ENCODE measurements around the gene STAT2. TPM values are rescaled to one million over a fixed set of nuclear protein-coding genes. Genes with fewer than 3 reads are reported as not detected.

Gene STAT2
- total RNA-seq, 1 donor from 2014 or later: 74.7 TPM

DNA sequence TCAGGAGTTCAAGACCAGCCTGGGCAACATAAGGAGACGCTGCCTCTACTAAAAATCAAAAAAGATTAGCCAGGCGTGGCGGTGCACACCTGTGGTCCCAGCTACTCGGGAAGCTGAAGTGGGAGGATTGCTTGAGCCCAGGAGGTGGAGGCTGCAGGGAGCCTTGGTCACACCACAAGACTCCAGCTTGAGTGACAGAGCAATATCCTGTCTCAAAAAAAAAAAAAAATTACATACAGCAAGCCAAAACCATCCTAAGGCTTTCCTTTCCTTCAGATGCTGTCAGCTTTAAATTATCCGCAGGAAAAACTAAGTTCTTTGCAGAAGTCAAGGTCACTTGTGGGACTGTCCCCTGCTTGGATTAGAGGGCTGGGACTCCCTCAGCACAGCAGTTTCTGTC, 61.1 kb downstream of the STAT2 start:
- DNase-seq: no peak
- H3K9me3 Mint-ChIP-seq (ENCODE audit: unreplicated experiment): peaks cover 12% of the 10 kb centered on the region
- no peaks in the 10 kb centered on the region for H3K36me3 Mint-ChIP-seq (ENCODE audit: unreplicated experiment)
- peak overlapping the region; percentile 66 for H3K27ac Mint-ChIP-seq (ENCODE audit: unreplicated experiment)
- TF ChIP-seq CTCF (IDR thresholded peaks at IDR 0.05; ENCODE audit: partially characterized antibody, unreplicated experiment): no peak
- H3K4me1 Mint-ChIP-seq (ENCODE audit: low read depth, unreplicated experiment): peaks cover 24% of the 10 kb centered on the region
- peaks cover 2% of the 10 kb centered on the region for H3K27me3 Mint-ChIP-seq (ENCODE audit: unreplicated experiment)
- H3K4me3 Mint-ChIP-seq (ENCODE audit: unreplicated experiment): peak overlapping the region; percentile 95

DNA sequence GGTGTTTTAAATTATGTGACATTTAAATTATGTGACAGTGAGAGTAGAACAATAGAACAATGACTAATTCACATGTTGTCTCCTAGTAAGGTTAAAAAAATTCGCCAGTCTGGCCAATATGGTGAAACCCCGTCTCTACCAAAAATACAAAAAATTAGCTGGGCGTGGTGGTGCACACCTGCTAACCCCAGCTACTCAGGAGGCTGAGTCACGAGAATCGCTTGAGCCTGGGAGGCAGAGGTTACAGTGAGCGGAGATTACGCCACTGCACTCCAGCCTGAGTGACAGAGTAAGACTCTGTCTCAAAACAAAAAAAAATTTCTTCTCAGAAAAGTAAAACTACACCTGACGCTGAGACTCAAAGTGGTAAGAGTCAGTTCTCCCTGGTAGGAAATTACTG, 62.5 kb downstream of the STAT2 start:
- TF ChIP-seq CTCF (IDR thresholded peaks at IDR 0.05; ENCODE audit: partially characterized antibody, unreplicated experiment): no peak
- Mint-ChIP-seq H3K27me3 (ENCODE audit: unreplicated experiment) (peaks cover 2% of the 10 kb centered on the region), H3K9me3 (ENCODE audit: unreplicated experiment) (peaks cover 12% of the 10 kb centered on the region), H3K4me3 (ENCODE audit: unreplicated experiment) (peak overlapping the region; percentile 95), H3K36me3 (ENCODE audit: unreplicated experiment) (no peaks in the 10 kb centered on the region), H3K4me1 (ENCODE audit: low read depth, unreplicated experiment) (peaks cover 24% of the 10 kb centered on the region), H3K27ac (ENCODE audit: unreplicated experiment) (no peak overlapping the region)
- DNase-seq: no peak

- Mint-ChIP-seq H3K36me3 (ENCODE audit: unreplicated experiment) (no peaks in the 10 kb centered on the region), H3K9me3 (ENCODE audit: unreplicated experiment) (peaks cover 12% of the 10 kb centered on the region), H3K27ac (ENCODE audit: unreplicated experiment) (peak overlapping the region; percentile 12), H3K27me3 (ENCODE audit: unreplicated experiment) (peaks cover 2% of the 10 kb centered on the region), H3K4me1 (ENCODE audit: low read depth, unreplicated experiment) (peaks cover 21% of the 10 kb centered on the region), H3K4me3 (ENCODE audit: unreplicated experiment) (no peak overlapping the region)
- no peak for TF ChIP-seq CTCF (IDR thresholded peaks at IDR 0.05; ENCODE audit: partially characterized antibody, unreplicated experiment)
- DNase-seq: no peak
These were observed 63.6 kb downstream of the STAT2 start for GRCh38 chr12:56296295-56296694.

GRCh38 chr12:56293795-56294194, 66.1 kb downstream of the STAT2 start:
- Mint-ChIP-seq H3K27me3 (ENCODE audit: unreplicated experiment) (no peaks in the 10 kb centered on the region), H3K36me3 (ENCODE audit: unreplicated experiment) (no peaks in the 10 kb centered on the region), H3K27ac (ENCODE audit: unreplicated experiment) (no peak overlapping the region), H3K4me1 (ENCODE audit: low read depth, unreplicated experiment) (peaks cover 13% of the 10 kb centered on the region), H3K4me3 (ENCODE audit: unreplicated experiment) (no peak overlapping the region), H3K9me3 (ENCODE audit: unreplicated experiment) (peaks cover 3% of the 10 kb centered on the region)
- no peak for TF ChIP-seq CTCF (IDR thresholded peaks at IDR 0.05; ENCODE audit: partially characterized antibody, unreplicated experiment)
- DNase-seq: no peak

Other genes with a start within 250 kb of the STAT2 start
- gene RPL41, start 243.5 kb downstream of the STAT2 start, total RNA-seq (ENCODE audit: unreplicated experiment): 1,433 TPM
- 11.1 TPM for gene ZC3H10, start 241.8 kb downstream of the STAT2 start, total RNA-seq (ENCODE audit: unreplicated experiment)
- 144 TPM for gene ESYT1, start 231.8 kb downstream of the STAT2 start, total RNA-seq (ENCODE audit: unreplicated experiment)
- gene MYL6B, start 207.5 kb downstream of the STAT2 start, total RNA-seq (ENCODE audit: unreplicated experiment): 232 TPM
- 2,223 TPM for gene MYL6, start 201.7 kb downstream of the STAT2 start, total RNA-seq (ENCODE audit: unreplicated experiment)
- gene SMARCC2, start 170.6 kb downstream of the STAT2 start, total RNA-seq (ENCODE audit: unreplicated experiment): 196 TPM
- gene RNF41, start 138.2 kb downstream of the STAT2 start, total RNA-seq (ENCODE audit: unreplicated experiment): 72.6 TPM
- 42.6 TPM for gene NABP2, start 135.8 kb downstream of the STAT2 start, total RNA-seq (ENCODE audit: unreplicated experiment)
- gene SLC39A5, start 130.1 kb downstream of the STAT2 start, total RNA-seq (ENCODE audit: unreplicated experiment): 0.61 TPM
- gene ANKRD52, start 101.7 kb downstream of the STAT2 start, total RNA-seq (ENCODE audit: unreplicated experiment): 49.1 TPM
- gene COQ10A, start 93.2 kb downstream of the STAT2 start, total RNA-seq (ENCODE audit: unreplicated experiment): 18.9 TPM
- 257 TPM for gene CS, start 59.8 kb downstream of the STAT2 start, total RNA-seq (ENCODE audit: unreplicated experiment)
- 141 TPM for gene CNPY2, start 44.1 kb downstream of the STAT2 start, total RNA-seq (ENCODE audit: unreplicated experiment)
- 101 TPM for gene PAN2, start 26.1 kb downstream of the STAT2 start, total RNA-seq (ENCODE audit: unreplicated experiment)
- 0.42 TPM for gene IL23A, start 21.2 kb downstream of the STAT2 start, total RNA-seq (ENCODE audit: unreplicated experiment)
- gene APOF, start 2.8 kb upstream of the STAT2 start, total RNA-seq (ENCODE audit: unreplicated experiment): not detected
- gene TIMELESS, start 89.3 kb upstream of the STAT2 start, total RNA-seq (ENCODE audit: unreplicated experiment): 17.9 TPM
- not detected for gene MIP, start 94.5 kb upstream of the STAT2 start, total RNA-seq (ENCODE audit: unreplicated experiment)
- gene SPRYD4, start 108.5 kb upstream of the STAT2 start, total RNA-seq (ENCODE audit: unreplicated experiment): 3.6 TPM
- gene GLS2, start 128.1 kb upstream of the STAT2 start, total RNA-seq (ENCODE audit: unreplicated experiment): 0.91 TPM
- gene RBMS2, start 161.7 kb upstream of the STAT2 start, total RNA-seq (ENCODE audit: unreplicated experiment): 10.2 TPM